HG03064 (cell line): ENCODE data around the gene RAB40C.

Source experiments
- ATAC-seq: cut with Tn5 transposase; IDR thresholded peaks from one replicate; pipeline ENCODE4 v1.9.1; 2021; ENCODE audit warnings: low read depth; ENCODE audit not compliant: unreplicated experiment

RAB40C gene, protein sequence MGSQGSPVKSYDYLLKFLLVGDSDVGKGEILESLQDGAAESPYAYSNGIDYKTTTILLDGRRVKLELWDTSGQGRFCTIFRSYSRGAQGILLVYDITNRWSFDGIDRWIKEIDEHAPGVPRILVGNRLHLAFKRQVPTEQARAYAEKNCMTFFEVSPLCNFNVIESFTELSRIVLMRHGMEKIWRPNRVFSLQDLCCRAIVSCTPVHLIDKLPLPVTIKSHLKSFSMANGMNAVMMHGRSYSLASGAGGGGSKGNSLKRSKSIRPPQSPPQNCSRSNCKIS

DNA sequence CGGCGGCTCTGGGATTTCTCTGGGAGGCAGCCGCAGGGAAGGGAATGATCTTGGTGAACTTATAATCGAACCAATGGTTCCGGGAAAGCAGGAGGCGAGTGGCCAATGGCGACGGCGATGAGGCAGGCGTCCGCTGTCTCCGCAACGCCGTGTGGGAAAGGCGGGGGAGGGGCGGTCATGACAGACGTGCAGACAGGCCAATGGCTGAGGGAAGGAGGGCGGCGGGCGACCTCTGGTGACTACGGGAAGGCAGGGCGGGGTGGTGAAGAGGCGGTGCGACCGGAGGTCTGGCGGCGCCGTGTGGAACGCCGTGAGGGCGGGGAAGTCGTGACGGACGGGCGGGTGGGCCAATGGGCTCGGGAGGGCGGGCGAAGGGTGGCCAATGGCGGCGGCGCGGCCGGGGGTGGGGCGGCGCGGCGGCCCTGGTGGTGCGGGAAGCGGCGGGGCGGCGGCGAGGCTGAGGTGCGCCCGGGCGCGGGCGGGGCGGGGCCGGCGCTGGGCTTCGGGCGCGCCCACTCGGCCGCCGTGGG is at the start of gene RAB40C:
Gene RAB40C (plus strand): TSS at position 409 of the 530 bp plus-strand sequence. CDS start 226 bp downstream, outside the sequence.
- ATAC-seq, result peak; percentile 62

DNA sequence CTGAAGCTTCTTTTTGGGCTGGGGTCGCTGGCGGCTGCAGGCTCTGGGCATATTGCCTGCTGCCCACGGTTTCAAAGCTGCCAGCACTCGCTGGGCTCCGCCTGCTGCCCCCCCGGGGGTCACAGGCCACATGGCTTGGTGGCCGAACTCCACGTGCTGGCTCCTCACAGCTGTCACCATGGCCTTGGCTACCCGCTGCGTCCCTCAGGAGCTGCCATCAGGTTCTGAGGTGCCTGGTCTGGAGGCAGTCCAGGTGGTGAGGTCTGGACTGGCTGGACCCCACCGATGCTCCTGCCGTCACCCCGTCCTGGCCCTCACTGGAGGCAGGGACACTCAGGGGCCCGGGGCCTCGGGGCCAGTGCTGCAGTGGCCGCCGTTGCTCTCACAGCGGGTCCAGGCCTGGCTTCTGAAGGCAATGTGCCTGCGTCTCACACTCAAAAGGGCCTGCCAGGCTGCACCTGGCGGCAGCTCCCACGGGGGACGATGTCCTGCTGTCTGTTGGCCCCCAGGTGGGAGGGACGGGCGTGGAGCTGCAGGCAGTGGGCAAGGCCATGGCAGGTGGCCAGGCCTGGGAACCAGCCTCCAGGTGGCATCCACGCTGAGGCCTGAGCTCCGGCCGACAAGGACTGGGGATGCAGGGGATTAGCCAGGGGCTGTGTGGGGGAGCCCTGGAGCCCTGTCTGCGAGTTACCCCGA is 49.1 kb upstream of the RAB40C start:
- no peak for ATAC-seq

DNA sequence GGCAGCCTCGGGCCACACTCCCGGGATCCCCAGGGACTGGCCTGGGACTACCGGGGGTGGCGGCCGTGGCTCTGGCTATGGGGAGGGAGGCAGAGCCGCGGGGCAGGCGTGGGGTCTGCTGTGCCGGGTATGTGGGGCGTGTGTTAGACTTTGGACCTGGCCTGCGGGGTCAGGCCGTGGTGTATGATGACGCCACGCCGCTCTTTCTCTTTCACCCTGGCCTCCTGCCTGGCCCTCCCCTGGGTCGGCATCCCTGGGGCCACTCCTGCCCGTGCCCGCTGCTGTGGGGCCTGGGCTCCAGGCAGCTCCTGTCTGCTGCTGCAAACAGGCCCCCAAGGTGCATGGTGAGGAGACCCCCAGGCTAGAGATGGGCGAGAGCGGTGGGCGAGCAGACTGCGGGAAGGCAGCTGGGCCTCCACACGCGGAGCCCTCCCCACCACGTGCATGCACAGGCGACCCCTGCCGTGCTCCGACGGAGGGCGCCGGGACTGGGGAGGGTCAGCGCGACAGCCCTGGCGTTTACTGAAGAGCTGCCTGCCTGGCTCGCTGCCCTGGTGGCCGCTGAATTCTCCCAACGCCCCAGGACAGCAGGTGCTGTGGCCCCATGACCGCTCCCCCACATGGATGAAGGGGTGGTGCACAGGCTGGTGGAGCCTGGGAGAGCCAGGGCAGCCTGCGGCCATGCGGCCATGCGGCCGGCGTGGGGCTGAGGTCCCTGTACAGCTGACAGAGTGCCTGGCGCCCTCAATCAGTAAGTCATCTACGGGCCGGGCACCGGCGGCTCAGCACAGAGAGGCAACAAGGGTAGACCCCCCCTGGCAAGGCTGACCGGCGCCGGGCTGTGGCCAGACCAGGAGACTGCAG is 46.3 kb upstream of the RAB40C start:
- no peak for ATAC-seq

DNA sequence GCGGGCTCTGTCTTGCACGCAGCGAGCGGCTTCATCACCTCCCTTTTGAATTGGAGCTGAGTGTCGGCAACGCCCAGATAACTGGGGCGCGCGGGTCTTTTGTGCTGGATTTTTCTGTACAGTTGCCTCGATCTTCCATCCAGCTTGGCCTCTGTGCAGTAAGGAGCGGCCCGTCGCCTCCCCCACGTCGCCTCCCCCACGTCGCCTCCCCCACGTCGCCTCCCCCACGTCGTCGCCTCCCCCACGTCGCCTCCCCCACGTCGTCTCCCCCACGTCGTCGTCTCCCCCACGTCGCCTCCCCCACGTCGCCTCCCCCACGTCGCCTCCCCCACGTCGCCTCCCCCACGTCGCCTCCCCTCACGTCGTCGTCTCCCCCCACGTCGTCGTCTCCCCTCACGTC is 45.3 kb upstream of the RAB40C start:
- ATAC-seq, result no peak

DNA sequence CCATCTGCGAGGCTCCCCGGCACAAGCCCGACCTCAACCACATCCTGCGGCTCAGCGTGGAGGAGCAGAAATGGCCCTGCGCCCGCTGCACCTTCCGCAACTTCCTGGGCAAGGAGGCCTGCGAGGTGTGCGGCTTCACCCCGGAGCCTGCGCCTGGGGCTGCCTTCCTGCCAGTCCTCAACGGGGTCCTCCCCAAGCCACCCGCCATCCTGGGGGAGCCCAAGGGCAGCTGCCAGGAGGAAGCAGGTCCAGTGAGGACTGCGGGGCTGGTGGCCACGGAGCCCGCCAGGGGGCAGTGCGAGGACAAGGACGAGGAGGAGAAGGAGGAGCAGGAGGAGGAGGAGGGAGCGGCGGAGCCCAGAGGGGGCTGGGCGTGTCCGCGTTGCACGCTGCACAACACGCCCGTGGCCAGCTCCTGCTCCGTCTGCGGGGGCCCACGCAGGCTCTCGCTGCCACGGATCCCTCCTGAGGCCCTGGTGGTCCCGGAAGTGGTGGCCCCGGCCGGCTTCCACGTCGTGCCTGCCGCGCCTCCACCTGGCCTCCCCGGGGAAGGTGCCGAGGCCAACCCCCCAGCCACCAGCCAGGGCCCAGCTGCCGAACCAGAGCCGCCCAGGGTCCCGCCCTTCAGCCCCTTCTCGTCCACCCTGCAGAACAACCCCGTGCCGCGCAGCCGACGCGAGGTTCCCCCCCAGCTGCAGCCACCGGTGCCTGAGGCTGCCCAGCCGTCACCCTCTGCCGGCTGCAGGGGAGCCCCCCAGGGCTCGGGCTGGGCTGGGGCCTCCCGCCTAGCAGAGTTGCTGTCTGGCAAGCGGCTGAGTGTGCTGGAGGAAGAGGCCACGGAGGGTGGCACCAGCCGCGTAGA is 42.7 kb upstream of the RAB40C start:
- no peak for ATAC-seq

DNA sequence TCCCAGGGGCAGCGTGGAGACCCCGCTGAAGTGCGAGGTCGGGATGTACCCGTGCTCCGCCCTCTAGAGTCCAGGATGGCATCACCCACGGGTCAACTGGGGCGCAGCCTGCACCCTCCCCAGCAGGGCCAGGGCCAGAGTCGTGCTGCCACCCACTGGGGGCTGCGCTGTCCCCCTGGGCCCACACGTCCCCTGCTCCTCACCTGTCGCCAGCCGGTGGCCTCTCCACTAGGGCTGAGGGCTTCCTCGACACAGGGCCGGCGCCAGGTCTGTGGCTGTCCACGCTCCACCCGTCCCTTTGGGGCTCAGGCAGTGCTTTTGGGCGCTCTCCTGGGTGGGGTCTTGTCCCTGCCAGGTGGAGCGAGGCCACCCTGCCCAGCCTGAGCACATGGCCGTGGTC is 41.3 kb upstream of the RAB40C start:
- no peak for ATAC-seq

DNA sequence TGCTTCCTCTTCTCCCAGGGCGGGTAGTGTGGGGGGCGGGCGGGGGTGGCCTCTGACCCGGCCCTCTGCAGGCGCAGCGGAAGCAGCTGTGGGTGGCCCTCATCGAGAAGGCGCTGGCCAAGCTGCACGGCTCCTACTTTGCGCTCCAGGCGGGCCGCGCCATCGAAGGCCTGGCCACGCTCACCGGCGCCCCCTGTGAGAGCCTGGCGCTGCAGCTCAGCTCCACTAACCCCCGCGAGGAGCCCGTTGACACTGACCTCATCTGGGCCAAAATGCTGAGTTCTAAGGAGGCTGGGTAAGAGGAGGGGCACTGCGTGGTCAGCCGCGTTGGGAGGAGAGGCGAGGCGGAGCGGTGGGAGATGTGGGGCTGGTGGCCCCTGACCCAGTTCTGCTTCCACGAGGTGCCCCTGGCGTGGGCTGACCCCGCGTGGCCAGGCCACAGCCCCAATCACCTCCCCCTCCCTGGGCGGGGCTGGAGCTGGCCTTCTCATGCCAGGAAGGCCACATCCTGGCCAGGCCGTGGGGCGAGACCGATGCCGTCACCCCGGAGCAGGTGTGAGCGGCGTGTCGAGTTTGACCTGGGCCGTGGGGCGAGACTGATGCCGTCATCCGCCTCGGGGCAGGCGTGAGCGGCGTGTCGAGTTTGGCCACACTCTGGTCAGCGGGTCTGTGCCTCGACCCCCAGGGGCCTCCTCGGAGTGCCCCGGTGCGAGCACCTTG is 40.2 kb upstream of the RAB40C start:
- ATAC-seq, result no peak

DNA sequence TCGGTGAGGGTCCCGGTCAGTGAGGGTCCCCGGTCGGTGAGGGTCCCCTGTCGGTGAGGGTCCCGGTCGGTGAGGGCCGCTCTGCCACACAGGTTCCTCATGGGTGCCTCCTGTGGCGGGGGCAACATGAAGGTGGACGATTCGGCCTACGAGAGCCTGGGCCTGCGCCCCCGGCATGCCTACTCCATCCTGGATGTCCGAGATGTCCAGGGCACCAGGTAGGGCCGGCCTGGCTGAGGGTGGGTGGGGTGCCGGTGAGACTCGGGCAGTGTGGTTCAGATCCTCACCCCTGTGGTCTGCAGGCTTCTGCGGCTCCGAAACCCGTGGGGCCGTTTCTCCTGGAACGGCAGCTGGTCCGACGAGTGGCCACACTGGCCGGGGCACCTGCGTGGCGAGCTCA is 38.7 kb upstream of the RAB40C start:
- ATAC-seq, result no peak

DNA sequence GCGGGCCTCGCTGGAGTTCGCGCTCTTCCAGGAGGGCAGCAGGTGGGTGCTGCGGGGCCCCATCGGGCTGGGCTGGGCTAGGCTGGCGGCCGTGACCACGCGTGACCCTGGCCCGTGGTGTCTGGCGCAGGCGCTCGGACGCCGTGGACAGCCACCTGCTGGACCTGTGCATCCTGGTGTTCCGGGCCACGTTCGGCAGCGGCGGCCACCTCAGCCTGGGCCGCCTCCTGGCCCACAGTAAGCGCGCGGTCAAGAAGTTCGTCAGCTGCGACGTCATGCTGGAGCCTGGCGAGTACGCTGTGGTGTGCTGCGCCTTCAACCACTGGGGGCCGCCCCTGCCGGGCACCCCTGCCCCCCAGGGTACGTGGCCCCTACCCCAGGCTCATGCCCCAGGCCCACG is 37.7 kb upstream of the RAB40C start:
- no peak for ATAC-seq

DNA sequence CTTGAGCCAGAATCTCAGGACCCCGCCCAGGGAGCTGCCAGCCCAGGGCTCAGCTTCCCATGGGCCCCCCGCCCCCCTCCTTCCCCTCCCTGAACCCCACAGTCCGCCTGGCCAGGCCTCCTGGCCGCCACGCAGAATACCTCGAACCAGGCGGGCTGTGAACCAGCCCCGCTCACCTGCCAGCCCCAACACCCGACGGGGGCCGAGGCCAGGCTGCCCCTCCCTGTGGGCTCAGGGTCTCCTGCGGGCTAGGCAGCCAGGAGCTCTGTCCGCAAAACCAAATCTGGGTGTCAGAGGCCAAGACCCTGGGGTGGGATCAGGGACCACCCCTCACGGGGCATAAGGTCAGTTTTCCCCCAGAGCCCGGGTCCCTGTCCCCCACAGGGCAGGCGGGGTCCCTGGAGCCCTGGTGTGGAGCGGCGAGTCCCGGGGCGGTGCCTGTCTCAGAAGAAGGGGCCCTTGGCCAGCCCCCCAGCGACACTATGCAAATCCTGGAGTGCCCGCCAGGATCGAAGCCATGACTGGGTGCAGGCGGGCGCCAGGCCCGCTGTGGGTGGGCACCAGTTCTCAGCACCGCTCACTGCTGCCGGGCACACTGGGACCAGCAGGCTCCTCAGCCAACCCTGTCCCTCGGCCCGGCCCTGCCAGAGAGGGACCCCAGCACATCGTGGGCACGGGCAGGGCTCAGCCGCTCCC is 36.1 kb upstream of the RAB40C start:
- ATAC-seq, result no peak

DNA sequence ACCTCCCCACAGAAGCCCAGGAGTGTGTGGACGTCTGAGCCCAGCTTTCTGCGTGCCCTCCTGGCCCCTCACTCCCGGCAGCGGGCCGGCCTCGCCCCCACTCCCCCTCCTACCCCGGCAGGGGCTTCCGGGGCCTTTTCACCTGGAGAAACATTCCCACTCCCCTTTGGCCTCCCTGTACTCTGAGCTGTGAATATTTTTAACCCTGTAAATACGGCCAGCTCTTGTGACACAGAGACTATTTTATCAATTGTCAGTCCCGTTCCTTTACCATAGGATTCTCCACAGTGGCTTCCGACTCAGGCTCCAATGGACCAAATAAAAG is 35.6 kb upstream of the RAB40C start:
- ATAC-seq, result no peak

DNA sequence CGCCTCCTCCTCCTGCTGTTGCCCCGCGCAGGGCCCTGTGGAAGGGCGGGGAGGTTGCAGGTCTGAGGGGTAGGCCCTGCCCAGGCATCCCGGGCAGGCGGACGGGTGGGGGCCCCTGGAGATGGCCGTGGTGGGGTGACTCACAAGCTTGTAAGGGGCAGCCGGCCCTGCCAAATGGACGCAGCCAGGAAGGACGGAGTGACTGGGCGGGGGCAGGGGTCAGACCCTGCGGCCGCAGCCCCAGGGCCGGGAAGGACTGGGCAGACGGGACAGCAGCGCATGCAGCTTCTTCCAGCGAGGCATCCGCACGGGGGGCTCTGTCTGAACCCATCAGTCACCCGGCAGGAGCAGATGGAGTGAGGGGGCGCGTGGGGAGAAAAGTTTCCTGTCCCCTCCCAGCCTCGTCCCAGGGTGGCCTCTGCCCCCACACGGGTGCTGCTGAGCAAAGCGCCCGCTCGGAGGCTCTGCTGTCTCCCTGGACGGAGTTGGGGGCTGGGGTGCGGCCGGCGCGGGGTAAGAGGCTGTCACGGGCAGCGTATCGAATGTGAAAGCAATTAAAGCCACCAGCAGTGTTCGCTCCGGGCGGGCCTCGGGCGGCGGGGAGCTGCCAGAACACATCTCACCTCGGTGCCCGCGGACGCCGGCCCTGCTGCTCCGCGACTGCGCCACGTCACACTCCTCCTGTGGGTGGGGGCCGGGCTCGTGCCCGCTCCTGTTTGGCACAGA is 35.1 kb upstream of the RAB40C start:
- no peak for ATAC-seq

DNA sequence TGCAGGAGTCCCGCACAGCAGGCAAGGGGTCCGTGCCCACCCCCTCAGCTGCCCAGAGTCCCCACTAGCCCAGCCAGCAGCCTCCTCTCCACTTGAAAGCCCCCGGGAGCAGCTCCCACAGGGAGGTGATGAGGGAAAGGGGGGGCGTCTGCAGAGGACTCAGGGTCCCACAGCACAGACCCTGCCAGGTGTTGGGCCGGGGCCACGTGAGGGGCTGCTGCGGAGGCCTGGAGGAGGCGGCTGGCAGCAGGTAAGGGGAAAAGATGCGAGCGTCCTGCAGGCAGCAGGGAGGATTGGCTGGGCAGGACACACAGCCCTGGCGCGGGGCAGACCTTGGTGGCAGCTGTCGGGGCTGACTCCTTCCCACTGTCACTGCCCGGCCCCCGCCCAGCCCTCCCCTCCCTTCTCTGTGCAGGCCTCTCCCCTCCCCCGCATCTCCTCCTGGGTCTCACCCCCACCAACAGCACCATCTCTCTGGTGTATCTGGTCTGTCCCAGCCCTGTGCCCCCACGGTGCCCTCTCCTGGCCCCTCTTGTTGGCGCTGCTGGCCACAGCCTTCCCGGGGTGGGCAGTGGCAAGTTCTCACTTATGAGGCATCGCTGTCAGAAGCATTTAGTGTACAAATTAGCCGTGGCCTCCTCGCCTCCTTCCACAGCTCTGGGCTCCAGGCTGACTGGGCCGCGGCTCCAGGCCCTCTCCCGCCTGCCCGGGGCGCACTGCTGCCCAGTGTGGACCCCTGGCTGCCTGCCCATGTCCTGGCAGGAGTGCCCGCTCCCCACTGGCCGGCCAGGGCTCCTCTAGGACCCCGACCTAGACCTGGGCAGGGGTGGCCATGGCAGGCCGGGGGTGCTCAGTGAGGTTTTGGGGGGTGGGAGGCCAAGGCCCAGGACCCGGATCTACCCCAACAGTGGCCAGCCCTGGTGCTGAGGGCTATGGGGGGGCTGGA is 34.1 kb upstream of the RAB40C start:
- no peak for ATAC-seq

DNA sequence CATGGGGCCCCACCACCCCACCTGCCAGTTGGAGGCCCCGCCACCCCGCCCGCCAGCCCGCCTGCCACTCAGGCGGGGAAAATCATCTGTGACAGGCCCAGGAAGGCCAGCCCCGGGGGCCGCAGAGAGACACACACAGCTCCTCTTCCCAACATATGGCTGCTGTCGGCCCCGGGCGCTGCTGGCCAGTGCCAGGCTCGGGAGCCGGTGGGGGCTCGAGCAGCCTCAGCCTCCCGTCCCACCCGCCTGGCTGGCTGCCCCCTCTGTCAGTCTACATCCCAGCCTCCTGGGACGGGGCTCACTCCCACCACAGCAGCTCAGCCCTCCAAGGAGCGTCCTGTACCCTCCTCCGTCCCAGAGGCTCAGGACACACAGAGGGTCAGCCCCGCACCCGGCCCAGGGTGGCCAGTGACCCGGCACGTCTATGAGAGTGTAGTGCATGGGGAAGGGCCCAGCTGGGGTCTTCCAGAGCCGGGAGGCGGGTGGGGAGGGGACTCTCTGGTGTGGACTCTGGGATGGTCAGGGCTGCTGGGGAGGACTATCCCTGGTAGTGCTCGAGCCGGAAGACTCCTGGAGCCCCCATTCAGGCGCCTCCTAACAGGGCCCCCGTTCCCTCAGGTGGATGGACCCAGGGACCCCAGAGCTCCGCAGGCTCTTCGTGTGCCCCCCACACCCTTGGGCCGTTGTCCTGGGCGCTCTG is 33.2 kb upstream of the RAB40C start:
- no peak for ATAC-seq

DNA sequence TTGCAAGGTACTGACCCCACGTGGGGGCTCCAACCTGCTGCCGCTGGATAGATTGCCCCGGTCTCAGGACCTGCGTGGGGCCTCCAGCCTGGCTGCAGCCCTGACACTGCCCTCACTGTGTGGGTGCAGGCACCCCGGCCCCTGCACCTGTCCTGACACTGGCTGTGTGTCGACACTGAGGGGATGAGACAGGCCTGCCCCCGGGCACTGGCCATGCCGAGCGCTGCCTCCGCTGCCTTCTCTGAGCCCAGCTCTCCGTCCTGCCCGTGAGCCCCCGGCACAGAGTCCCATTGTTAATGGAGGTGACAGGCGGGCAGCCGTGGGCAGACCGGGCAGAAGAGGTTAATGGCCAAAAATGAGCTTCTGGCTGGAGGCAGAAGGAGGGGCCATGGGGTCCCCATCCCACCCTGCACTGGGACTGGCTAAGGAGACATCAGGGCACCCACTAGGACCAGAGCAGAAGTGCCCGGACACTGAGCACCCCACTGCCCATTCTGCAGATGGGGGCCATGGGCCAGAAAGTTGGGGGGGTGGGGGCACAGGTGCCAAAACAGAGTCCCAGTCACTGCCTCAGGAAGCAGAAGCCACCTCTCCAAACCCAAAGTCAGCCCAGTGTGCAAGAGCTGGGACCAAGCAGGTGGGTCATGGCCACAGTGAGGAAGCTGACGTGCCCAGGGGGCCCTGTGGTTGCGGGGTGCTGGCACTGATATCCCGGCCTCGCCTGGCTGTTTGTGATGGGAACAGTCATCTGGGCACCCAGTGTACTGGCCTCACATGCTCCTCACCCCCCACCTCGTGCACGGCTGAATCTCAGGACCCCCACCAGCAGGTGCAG is 32.2 kb upstream of the RAB40C start:
- ATAC-seq, result no peak
